LNCaP clone FGC (cell line): ENCODE data around the gene S100A13.

ENCODE experiments used
- DNase-seq: peaks from one replicate; pipeline ENCODE4 v3.0.0-alpha.2; 2011; ENCODE audit warnings: low read depth
- H3K4me3 ChIP-seq: 2 replicates; pipeline ENCODE4 v1.5.1; 2011; ENCODE audit warnings: mild to moderate bottlenecking, low read depth, low read length, control low read depth
- TF ChIP-seq, protein P1 (sequence below): IDR thresholded peaks from 2 replicates; pipeline ENCODE4 v1.5.1; 2012; ENCODE audit warnings: mild to moderate bottlenecking; ENCODE audit not compliant: control insufficient read depth, insufficient read depth; ENCODE audit errors: extremely low read depth

The S100A13 gene

DNA sequence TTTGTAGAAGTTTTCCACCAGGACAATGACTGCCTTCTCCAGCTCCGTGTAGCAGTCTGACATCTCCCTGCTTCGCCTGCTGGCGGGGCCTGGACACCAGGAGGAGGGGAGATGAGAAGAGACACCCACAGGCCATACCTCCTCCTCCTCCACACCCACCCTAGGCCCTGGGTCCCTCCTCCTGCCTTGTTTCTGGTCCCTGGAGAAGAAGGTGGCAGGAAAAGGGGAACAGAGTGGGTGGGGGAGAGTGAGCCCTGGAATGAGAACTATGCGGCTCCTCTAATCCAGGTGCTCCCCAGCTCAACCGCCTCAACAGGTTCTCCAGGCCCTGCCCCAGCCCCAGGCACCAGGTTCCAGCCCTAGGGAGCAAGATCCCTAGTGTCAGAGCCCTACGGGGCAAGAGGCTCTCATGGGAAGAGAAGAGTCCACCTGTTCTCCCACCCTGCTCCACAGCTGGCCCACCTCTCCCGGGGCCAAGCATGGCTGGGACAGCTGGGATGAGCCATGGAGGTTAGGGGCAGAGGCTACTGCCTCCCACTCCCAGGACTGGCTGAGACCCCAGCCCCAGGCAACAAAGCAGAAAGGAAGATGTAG, 19.1 kb downstream of the S100A13 start:
- no peak for DNase-seq
- H3K4me3 ChIP-seq, result no peak overlapping the region
- TF ChIP-seq, protein P1, sequence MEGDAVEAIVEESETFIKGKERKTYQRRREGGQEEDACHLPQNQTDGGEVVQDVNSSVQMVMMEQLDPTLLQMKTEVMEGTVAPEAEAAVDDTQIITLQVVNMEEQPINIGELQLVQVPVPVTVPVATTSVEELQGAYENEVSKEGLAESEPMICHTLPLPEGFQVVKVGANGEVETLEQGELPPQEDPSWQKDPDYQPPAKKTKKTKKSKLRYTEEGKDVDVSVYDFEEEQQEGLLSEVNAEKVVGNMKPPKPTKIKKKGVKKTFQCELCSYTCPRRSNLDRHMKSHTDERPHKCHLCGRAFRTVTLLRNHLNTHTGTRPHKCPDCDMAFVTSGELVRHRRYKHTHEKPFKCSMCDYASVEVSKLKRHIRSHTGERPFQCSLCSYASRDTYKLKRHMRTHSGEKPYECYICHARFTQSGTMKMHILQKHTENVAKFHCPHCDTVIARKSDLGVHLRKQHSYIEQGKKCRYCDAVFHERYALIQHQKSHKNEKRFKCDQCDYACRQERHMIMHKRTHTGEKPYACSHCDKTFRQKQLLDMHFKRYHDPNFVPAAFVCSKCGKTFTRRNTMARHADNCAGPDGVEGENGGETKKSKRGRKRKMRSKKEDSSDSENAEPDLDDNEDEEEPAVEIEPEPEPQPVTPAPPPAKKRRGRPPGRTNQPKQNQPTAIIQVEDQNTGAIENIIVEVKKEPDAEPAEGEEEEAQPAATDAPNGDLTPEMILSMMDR, result no peak

DNA sequence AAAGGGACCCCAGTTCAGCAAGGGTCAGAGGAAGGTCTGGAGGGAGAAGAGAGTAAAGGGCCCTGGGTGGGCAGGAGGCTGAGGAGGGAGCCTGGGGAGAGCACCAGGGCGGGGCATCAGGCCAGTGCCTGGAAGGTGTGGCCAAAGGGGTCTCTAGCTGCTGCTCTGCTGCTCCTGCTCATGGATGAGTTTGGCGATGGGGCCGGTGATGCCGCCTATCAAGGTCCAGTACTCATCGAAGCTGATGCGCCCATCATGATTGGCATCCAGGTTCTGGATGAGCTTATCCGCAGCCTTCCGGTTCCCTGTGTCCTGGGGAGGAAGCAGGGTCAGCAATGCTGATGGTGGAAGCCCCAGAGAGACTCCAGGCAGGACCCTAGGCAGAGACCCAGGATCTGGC, 19.9 kb downstream of the S100A13 start:
- no peak overlapping the region for H3K4me3 ChIP-seq
- TF ChIP-seq, protein P1, result no peak
- DNase-seq, result no peak

DNA sequence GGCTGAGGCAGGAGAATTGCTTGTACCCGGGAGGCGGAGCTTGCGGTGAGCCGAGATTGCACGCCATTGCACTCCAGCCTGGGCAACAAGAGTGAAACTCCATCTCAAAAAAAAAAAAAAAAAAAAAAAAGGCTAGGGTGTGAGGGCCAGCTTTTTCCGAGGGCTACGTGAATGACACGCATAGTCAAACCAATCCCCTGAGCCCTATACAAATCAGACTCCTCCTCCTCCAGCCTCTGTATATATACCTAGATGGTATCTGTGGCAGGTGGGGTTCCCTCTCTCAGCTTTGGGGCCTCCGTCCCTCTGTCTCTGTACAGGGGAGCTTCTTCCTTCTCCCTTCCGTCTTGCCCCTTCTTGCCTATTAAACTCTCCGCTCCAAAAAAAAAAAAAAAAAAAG, 21.1 kb downstream of the S100A13 start:
- TF ChIP-seq, protein P1, result no peak
- no peak for DNase-seq
- no peak overlapping the region for H3K4me3 ChIP-seq

DNA sequence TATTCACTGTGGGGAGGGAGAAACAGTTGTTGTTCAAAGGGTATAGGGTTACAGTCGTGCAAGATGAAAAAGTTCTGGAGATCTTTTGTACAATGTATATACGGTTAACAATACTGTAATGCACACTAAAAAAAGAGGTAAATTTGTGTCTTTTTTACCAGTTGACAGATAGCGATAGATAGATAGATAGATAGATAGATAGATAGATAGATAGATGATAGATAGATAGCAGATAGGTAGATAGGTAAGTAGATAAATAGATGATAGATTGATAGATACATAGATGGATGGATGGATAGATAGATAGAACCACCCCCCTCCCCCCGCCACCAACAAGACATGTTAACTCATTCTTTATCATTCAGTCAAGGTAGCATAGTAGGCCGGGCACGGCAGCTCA, 24.6 kb downstream of the S100A13 start:
- no peak overlapping the region for H3K4me3 ChIP-seq
- no peak for DNase-seq
- TF ChIP-seq, protein P1, result no peak

DNA sequence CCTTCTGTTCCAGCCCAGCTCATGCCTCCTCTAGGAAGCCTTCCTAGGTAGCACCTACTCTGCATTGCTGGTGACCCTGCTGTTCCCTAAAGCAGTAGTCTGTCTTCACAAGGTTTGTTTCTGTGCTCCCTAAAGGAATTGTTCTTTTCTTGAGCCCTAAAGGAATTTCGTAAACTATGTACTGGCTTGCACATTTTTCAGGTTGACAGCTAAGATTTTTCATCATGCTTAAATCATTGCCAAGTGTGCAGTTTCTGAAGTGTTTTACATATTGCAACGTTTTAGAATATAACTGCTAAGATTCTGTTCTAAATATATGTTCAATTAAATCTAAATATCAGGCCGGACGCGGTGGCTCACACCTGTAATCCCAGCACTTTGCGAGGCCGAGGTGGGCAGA, 27.5 kb downstream of the S100A13 start:
- TF ChIP-seq, protein P1, result no peak
- DNase-seq, result no peak
- no peak overlapping the region for H3K4me3 ChIP-seq

DNA sequence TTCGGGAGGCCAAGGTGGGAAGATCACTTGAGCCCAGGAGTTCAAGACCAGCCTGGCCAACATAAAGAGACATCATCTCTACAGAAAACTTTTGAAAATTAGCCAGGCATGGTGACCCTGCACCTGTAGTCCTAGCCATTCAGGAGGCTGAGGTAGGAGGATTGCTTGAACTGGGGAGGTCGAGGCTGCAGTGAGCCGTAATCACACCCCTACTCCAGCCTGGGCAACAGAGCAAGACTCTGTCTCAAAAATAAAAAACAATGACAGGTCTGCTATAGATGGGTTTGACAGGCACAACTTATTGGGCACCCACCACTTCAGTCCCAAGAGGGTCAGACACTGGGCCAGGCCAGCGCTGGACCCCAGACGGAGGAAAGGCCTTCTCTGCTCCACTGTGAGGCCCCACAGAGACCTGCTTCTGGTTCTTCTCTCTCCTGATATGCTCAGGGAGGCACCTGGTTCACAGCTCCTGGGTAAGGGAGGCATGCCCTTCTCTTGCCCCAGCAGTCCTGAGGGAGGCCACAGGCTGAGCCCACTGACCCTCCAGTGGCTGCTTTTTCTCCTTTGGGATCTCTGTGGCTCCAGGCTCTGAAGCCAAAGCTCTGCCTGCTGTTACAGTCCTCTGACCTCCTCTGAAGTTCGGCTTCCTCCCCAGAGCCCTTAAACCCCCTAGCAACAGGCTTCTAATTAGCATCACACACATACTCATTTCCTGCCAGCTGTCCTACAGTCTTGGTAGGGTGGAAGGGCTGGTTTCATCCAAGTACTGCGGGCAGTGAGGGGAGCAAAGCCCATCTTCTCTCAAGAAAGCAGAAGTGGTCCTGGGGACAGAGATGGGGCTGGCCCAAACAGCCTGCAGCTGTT, 28.8 kb downstream of the S100A13 start:
- no peak for DNase-seq
- H3K4me3 ChIP-seq, result no peak overlapping the region
- TF ChIP-seq, protein P1, result no peak
